ENCODE results near the gene PAQR4.
A peak's percentile ranks its signal among the peaks of the same experiment; 100 is the strongest.
"Not testable (repeated sequence)": the region's sequence is repeated elsewhere in the genome, so short reads cannot be mapped to it uniquely, and the experiment has no call there.

Gene PAQR4

GRCh38 chr16:2927010-2927646 lies 42.0 kb upstream of the PAQR4 start:
- DNase-seq (ENCODE audit: low read depth): peak; percentile 59
- H3K4me3 ChIP-seq (ENCODE audit: control insufficient read depth, low read depth, low read length): no peak overlapping the region
- peak; percentile 89 for TF ChIP-seq CTCF (IDR thresholded peaks at IDR 0.05; ENCODE audit: control insufficient read depth, insufficient read depth, low read depth, low read length, missing control alignments)

- not testable (repeated sequence) for H3K4me3 ChIP-seq (ENCODE audit: control insufficient read depth, low read depth, low read length)
These were observed 41.0 kb upstream of the PAQR4 start for GRCh38 chr16:2928151-2928550.

GRCh38 chr16:2928796-2929195 lies 40.4 kb upstream of the PAQR4 start:
- no peak for DNase-seq (ENCODE audit: low read depth)
- H3K4me3 ChIP-seq (ENCODE audit: control insufficient read depth, low read depth, low read length): no peak overlapping the region
- TF ChIP-seq CTCF (IDR thresholded peaks at IDR 0.05; ENCODE audit: control insufficient read depth, insufficient read depth, low read depth, low read length, missing control alignments): no peak

More at GRCh38 chr16:2928151-2928550, 41.0 kb upstream of the PAQR4 start:
- DNase-seq (ENCODE audit: low read depth): not testable (repeated sequence)

- no peak for DNase-seq (ENCODE audit: low read depth)
- TF ChIP-seq CTCF (IDR thresholded peaks at IDR 0.05; ENCODE audit: control insufficient read depth, insufficient read depth, low read depth, low read length, missing control alignments): no peak
- H3K4me3 ChIP-seq (ENCODE audit: control insufficient read depth, low read depth, low read length): no peak overlapping the region
These were observed 39.5 kb upstream of the PAQR4 start for GRCh38 chr16:2929693-2930092.

GRCh38 chr16:2930236-2930635 lies 38.9 kb upstream of the PAQR4 start:
- H3K4me3 ChIP-seq (ENCODE audit: control insufficient read depth, low read depth, low read length): no peak overlapping the region
- DNase-seq (ENCODE audit: low read depth): no peak
- TF ChIP-seq CTCF (IDR thresholded peaks at IDR 0.05; ENCODE audit: control insufficient read depth, insufficient read depth, low read depth, low read length, missing control alignments): no peak

GRCh38 chr16:2931231-2931914 lies 37.8 kb upstream of the PAQR4 start:
- H3K4me3 ChIP-seq (ENCODE audit: control insufficient read depth, low read depth, low read length); DNase-seq (ENCODE audit: low read depth): not testable (repeated sequence)

GRCh38 chr16:2933136-2933535 lies 36.0 kb upstream of the PAQR4 start:
- no peak for TF ChIP-seq CTCF (IDR thresholded peaks at IDR 0.05; ENCODE audit: control insufficient read depth, insufficient read depth, low read depth, low read length, missing control alignments)
- H3K4me3 ChIP-seq (ENCODE audit: control insufficient read depth, low read depth, low read length): no peak overlapping the region
- DNase-seq (ENCODE audit: low read depth): no peak
